ENCODE data around the gene RAC3. TPM values are rescaled to one million over a fixed set of nuclear protein-coding genes. Genes with fewer than 3 reads are reported as not detected.

The RAC3 gene
- total RNA-seq, 1 experiment from 2014 or later = 24.8 TPM

GRCh38 chr17:82049106-82049505, 17.6 kb downstream of the RAC3 start:
- no peak overlapping the region for H3K4me3 ChIP-seq (ENCODE audit: low read depth, low read length, poor library complexity, severe bottlenecking)
- CTCF ChIA-PET = no interaction called here
- POLR2A ChIA-PET (ENCODE audit: low non-redundant PET) = no interaction called here
- BruUV-seq (replicated peaks) = no TSS peak
- H3K27ac ChIP-seq (ENCODE audit: low read depth, low read length, poor library complexity, severe bottlenecking) = no peak overlapping the region
- TF ChIP-seq, protein P1, sequence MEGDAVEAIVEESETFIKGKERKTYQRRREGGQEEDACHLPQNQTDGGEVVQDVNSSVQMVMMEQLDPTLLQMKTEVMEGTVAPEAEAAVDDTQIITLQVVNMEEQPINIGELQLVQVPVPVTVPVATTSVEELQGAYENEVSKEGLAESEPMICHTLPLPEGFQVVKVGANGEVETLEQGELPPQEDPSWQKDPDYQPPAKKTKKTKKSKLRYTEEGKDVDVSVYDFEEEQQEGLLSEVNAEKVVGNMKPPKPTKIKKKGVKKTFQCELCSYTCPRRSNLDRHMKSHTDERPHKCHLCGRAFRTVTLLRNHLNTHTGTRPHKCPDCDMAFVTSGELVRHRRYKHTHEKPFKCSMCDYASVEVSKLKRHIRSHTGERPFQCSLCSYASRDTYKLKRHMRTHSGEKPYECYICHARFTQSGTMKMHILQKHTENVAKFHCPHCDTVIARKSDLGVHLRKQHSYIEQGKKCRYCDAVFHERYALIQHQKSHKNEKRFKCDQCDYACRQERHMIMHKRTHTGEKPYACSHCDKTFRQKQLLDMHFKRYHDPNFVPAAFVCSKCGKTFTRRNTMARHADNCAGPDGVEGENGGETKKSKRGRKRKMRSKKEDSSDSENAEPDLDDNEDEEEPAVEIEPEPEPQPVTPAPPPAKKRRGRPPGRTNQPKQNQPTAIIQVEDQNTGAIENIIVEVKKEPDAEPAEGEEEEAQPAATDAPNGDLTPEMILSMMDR (conservative IDR thresholded peaks at IDR 0.05; ENCODE audit: low read depth, low read length) = no peak
- TF ChIP-seq EZH2 (IDR thresholded peaks at IDR 0.05; ENCODE audit: borderline replicate concordance, low read depth, low read length, poor library complexity, severe bottlenecking) = no peak
- peaks cover 9% of the 10 kb centered on the region for H3K4me1 ChIP-seq (ENCODE audit: insufficient read depth, low read length, poor library complexity, severe bottlenecking)
- H3K9me3 ChIP-seq (ENCODE audit: low read depth, low read length, poor library complexity, severe bottlenecking) = no peaks in the 10 kb centered on the region
- intact Hi-C loops (cut with micrococcal nuclease; ENCODE audit: unreplicated experiment) = no loop called here
- H3K36me3 ChIP-seq (ENCODE audit: insufficient read depth, low read length, poor library complexity, severe bottlenecking) = peaks cover 25% of the 10 kb centered on the region
- no peaks in the 10 kb centered on the region for H3K27me3 ChIP-seq (replicated peaks; ENCODE audit: insufficient read depth, low read depth, low read length, poor library complexity)
- no peak for DNase-seq (ENCODE audit: low spot score)

GRCh38 chr17:82049521-82049971, 18.1 kb downstream of the RAC3 start:
- H3K9me3 ChIP-seq (ENCODE audit: low read depth, low read length, poor library complexity, severe bottlenecking) = no peaks in the 10 kb centered on the region
- DNase-seq (ENCODE audit: low spot score) = no peak
- POLR2A ChIA-PET (ENCODE audit: low non-redundant PET) = interaction anchor here (0.6 kb wide), 1 partner anchor 215 kb away, joined by 3 read pairs; the partner anchor contains the start of gene PPP1R27
- no peak overlapping the region for H3K27ac ChIP-seq (ENCODE audit: low read depth, low read length, poor library complexity, severe bottlenecking)
- H3K4me1 ChIP-seq (ENCODE audit: insufficient read depth, low read length, poor library complexity, severe bottlenecking) = peaks cover 9% of the 10 kb centered on the region
- intact Hi-C loops (cut with micrococcal nuclease; ENCODE audit: unreplicated experiment) = no loop called here
- no TSS peak for BruUV-seq (replicated peaks)
- CTCF ChIA-PET = interaction anchor here (1.7 kb wide), 1 partner anchor 12 kb away, joined by 5 read pairs; the partner anchor contains the start of gene DCXR
- no peaks in the 10 kb centered on the region for H3K27me3 ChIP-seq (replicated peaks; ENCODE audit: insufficient read depth, low read depth, low read length, poor library complexity)
- peaks cover 28% of the 10 kb centered on the region for H3K36me3 ChIP-seq (ENCODE audit: insufficient read depth, low read length, poor library complexity, severe bottlenecking)
- TF ChIP-seq, protein P1 (conservative IDR thresholded peaks at IDR 0.05; ENCODE audit: low read depth, low read length) = no peak
- TF ChIP-seq EZH2 (IDR thresholded peaks at IDR 0.05; ENCODE audit: borderline replicate concordance, low read depth, low read length, poor library complexity, severe bottlenecking) = no peak
- no peak overlapping the region for H3K4me3 ChIP-seq (ENCODE audit: low read depth, low read length, poor library complexity, severe bottlenecking)

DNA sequence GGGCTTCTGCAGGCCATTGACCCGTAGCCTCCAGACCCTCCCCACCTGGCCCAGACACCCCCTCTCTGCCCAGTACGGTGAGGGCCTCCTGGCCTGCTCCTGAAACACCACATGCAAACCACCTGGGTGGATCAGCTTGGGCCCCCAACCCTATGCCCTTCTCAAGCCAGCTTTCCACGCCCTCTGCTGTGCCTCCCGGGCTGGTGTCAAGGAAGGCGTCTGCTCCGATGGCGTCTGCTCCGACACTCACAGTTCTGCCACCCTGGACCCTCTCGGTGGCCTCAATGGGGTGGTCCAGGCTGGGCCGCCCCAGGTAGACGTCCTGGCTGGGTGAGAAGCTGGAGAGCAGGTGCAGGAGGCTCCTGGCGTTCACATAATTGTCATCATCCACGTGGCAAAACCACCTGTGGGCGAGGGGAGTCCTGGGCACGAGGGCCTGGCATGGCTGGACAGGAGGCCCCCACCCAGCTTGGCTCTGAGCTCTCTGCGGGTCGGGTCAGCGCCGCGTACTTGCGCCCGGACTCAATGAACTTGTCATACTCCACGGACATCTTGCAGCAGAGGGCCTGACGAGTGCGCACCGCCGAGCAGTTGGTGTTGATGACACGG, 18.8 kb downstream of the RAC3 start:
- ChIA-PET POLR2A (ENCODE audit: low non-redundant PET) (interaction anchor here (0.6 kb wide), 1 partner anchor 215 kb away, joined by 3 read pairs; the partner anchor contains the start of gene PPP1R27), CTCF (interaction anchor here (1.7 kb wide), 1 partner anchor 13 kb away, joined by 5 read pairs; the partner anchor contains the start of gene DCXR)
- intact Hi-C loops (cut with micrococcal nuclease; ENCODE audit: unreplicated experiment) = no loop called here
- H3K4me1 ChIP-seq (ENCODE audit: insufficient read depth, low read length, poor library complexity, severe bottlenecking) = peaks cover 9% of the 10 kb centered on the region
- H3K4me3 ChIP-seq (ENCODE audit: low read depth, low read length, poor library complexity, severe bottlenecking) = peak overlapping the region; percentile 96
- H3K36me3 ChIP-seq (ENCODE audit: insufficient read depth, low read length, poor library complexity, severe bottlenecking) = peaks cover 35% of the 10 kb centered on the region
- DNase-seq (ENCODE audit: low spot score) = no peak
- no peaks in the 10 kb centered on the region for H3K27me3 ChIP-seq (replicated peaks; ENCODE audit: insufficient read depth, low read depth, low read length, poor library complexity)
- no peaks in the 10 kb centered on the region for H3K9me3 ChIP-seq (ENCODE audit: low read depth, low read length, poor library complexity, severe bottlenecking)
- no peak overlapping the region for H3K27ac ChIP-seq (ENCODE audit: low read depth, low read length, poor library complexity, severe bottlenecking)
- BruUV-seq (replicated peaks) = TSS peak; percentile 56
- TF ChIP-seq, protein P1 (conservative IDR thresholded peaks at IDR 0.05; ENCODE audit: low read depth, low read length) = no peak
- TF ChIP-seq EZH2 (IDR thresholded peaks at IDR 0.05; ENCODE audit: borderline replicate concordance, low read depth, low read length, poor library complexity, severe bottlenecking) = no peak
